COLO668 (cell line): ENCODE measurements around the gene LRRC49.

ENCODE experiments used
- DNase-seq: peaks from one replicate; lab custom pipeline; 2025; ENCODE audit not compliant: unreplicated experiment; lab: John Stamatoyannopoulos, UW

The LRRC49 gene

GRCh38 chr15:71050461-71050860 lies 157.8 kb downstream of the LRRC49 start:
- DNase-seq: no peak

- DNase-seq: no peak
Observed at GRCh38 chr15:71051539-71051938, 158.9 kb downstream of the LRRC49 start.

GRCh38 chr15:71052356-71052755 lies 159.7 kb downstream of the LRRC49 start:
- no peak for DNase-seq

- no peak for DNase-seq
Observed at GRCh38 chr15:71054286-71054952, 161.8 kb downstream of the LRRC49 start.

GRCh38 chr15:71055461-71055860 lies 162.8 kb downstream of the LRRC49 start:
- DNase-seq: no peak

DNA sequence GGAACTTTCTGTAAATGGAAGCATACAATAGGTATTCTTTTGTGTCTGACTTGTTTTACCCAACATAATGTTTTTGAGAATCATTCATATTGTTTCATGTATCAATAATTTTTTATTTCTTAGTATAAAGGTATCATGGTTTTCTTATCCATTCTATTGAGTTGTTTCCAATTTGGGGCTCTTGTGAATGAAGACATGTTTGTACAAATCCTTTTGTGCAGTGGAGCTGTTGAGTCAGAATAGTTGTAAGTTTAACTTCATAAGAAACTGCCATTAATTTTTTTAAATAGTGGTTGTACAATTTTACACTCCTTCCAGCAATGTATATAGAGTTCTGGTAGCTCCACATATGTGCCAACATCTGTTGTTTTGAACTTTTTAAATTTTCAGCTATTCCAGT lies 163.5 kb downstream of the LRRC49 start:
- no peak for DNase-seq

DNA sequence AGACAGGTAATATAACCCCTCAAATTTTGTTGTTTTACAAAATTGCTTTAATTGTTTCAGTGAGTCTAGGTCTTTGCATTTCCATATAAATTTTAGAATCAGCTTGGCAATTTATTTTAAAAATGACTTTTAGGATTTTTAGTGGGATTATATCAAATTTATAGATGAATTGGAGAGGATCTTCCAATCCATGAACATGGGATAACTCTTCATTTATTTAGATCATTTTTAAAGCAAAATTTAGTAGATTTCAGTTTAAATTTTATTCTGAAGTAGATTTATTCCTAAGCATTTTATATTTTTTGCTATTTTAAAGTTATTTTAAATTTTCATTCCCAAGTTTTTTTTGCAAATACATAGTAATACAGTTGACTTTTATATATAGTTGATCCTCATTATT lies 164.5 kb downstream of the LRRC49 start:
- no peak for DNase-seq

DNA sequence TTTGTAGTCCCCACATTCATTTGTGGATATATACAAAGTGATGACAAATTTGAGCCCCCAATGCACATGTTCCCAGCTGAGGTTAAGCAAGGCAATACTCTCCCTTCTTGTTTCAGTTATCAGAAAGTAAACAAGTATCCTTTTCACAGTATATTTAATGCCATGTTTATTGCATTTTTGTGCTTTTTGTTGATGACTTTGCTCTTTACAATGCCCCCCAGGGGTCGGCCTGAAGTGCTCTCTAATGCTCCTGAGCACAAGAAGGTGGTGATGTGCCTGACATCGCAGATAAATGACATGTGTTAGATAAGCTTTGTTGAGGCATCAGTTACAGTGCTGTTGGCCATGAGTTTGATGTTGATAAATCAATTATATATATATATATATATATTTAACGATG lies 165.0 kb downstream of the LRRC49 start:
- DNase-seq: no peak

GRCh38 chr15:71060983-71061382 lies 168.4 kb downstream of the LRRC49 start:
- DNase-seq: no peak

- no peak for DNase-seq
Observed at GRCh38 chr15:71066983-71067382, 174.4 kb downstream of the LRRC49 start.

GRCh38 chr15:71069693-71070092 lies 177.1 kb downstream of the LRRC49 start:
- DNase-seq: no peak

- DNase-seq: no peak
Observed at GRCh38 chr15:71071529-71071928, 178.9 kb downstream of the LRRC49 start.

DNA sequence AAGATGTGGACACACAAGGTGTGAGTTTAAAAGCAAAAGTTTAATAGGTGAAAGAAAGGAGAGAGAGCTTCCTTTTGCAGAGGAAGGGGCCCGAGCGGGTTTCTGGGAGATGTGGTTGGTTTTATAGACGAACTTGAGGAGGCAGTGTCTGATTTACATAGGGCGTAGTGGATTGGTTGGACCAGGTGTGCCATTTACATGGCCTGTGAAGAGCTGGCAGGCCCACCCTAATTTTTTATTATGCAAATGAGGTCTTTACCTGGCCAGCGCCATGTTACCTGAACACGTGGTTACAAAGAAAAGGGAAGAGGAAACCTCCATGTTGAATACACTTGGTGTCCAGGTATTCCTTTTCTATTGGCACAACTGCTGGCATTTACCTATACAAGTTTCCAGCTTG lies 179.8 kb downstream of the LRRC49 start:
- DNase-seq: no peak

GRCh38 chr15:71078506-71079207 lies 186.0 kb downstream of the LRRC49 start:
- no peak for DNase-seq

DNA sequence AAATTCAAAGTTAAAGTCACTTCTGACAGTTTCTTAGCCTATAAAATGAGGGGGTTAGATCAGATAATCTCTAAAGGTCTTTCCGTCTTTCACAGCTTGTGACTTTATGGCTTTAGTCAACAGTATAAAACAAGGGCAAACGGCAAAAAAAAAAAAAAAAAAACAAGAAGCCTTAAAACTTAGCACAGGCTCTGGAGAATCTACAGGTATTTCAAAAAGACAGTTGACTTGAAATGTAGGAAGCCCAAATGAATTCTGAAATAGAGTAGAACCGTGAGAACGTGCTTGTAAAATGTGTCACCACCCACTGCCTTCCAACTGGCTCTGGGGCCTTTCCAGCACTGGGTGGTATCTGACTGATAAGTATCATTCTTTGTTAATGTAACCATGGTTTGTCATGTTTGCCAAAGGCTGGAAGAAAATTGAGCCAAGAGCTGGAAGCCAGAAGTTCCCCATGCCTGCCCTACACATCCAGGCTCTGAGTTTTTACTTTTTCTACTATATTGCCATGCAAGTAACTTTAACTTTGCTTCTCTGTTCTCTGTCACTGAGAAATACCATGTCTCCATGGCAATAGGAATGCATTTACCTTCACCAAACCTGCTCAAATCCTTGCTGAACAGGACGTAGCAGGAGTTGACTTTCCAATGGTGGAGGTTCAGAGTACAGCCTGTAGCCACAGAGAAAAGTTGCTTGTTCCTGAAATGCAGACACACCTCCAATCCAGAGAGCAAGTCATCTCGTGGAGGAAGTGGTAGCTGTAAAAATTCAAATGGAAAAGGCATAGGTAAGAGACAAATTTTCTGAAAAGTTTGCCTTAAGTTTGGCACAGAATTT lies 186.8 kb downstream of the LRRC49 start:
- no peak for DNase-seq

DNA sequence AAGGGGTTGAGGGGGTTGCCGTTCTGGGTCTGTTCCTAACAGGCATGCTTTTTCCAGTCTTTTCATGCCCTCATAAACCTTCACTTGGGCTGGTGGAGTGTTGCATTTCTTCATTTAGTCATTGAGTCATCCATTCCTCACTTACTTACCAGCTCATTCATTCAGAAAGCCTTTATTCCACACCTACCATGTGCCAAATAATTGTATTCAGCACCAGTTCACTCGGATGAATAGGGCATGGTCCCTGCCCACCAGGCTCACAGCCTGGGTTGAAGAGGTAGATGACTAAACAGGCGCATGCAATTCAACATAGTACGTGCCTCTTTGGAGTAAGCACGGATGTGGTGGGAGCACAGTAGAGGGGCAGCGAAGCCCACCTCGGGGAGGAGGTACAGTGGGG lies 187.5 kb downstream of the LRRC49 start:
- DNase-seq: no peak

- DNase-seq: no peak
Observed at GRCh38 chr15:71080705-71081104, 188.1 kb downstream of the LRRC49 start.

DNA sequence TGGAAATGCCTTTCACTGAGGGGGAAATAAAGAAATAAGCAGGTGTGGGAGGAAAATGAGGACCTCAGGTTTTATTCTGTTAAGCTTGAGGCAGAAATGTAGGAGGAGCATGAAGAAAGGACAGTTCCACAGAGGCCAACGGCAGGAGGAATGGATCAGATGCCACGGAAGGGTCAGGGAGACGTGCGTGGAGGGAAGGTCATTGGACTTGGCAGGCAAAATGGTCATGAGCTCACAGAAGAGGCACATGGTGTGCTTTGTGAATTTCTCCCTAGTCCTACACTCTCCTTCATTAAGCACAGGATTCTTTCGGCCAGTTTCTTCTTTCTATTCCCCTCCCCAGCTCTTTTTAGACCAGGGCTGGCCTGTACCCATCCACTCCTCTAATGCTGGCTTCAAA lies 190.2 kb downstream of the LRRC49 start:
- no peak for DNase-seq

GRCh38 chr15:71083349-71083748 lies 190.7 kb downstream of the LRRC49 start:
- DNase-seq: no peak

- no peak for DNase-seq
Observed at GRCh38 chr15:71084264-71084663, 191.6 kb downstream of the LRRC49 start.

DNA sequence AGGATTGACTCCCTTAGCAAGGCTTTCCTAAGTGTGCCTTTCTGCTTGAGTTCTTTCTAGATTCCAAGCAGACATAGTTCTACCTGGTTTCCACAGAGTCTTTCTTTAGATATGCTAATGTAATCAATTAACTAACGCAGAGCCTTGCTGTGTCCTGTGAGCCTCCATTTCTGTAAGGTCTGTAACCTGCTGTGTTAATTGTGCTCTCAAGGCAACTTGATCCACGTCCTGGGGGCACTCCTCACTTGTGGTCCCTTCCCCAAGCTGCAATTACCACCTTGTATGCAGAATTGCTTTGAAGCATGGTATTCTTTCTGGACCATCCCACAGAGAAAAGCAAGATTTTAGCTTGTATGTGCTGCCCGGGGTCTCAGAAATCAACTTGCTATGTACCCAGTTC lies 193.2 kb downstream of the LRRC49 start:
- DNase-seq: no peak

DNA sequence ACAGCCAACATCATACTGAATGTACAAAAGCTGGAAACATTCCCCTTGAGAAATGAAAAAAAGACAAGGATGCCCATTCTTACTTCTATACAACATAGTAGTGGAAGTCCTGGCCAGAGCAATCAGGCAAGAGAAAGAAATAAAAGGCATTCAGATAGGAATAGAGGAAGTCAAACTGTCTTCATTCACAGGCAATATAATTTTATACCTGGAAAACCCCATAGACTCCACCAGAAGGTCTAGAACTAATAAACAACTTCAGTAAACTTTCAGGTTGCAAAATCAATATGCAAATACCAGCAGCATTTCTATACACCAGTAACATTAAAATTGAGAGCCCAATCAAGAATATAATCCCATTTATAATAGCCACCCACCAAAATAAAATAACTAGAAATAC lies 195.5 kb downstream of the LRRC49 start:
- DNase-seq: no peak
